GM23338 (cell line): ENCODE data around the gene AGAP1. TPM values are rescaled to one million over a fixed set of nuclear protein-coding genes. Genes with fewer than 3 reads are reported as not detected.

Source experiments
- ATAC-seq: fragments of 200-7000 bp; cut with Tn5 transposase; 3 replicates; pipeline ENCODE4 v1.9.1; 2020
- DNase-seq: peaks from one replicate; pipeline ENCODE4 v3.0.0-alpha.2; 2015; ENCODE audit warnings: low spot score
- H2AFZ ChIP-seq: fragments of 200-600 bp; sonication (generic); 2 replicates; pipeline ENCODE4 v1.8.0; 2016; ENCODE audit warnings: antibody characterized with exemption, mild to moderate bottlenecking, moderate library complexity
- H3F3A ChIP-seq: fragments of 200-600 bp; sonication (generic); replicated peaks from 2 replicates; pipeline ENCODE4 v1.8.0; 2017; ENCODE audit warnings: antibody characterized with exemption, mixed run types, low read depth
- H3K27ac ChIP-seq: fragments of 200-600 bp; sonication (generic); 2 replicates; pipeline ENCODE4 v1.6.1; 2016; ENCODE audit warnings: low read depth
- H3K27me3 ChIP-seq: fragments of 200-600 bp; sonication (generic); 2 replicates; pipeline ENCODE4 v1.8.0; 2016; ENCODE audit warnings: mild to moderate bottlenecking, mixed run types, moderate library complexity; ENCODE audit not compliant: insufficient read depth
- H3K36me3 ChIP-seq: fragments of 200-600 bp; sonication (generic); 2 replicates; pipeline ENCODE4 v1.8.0; 2016; ENCODE audit warnings: mild to moderate bottlenecking; ENCODE audit not compliant: insufficient read depth
- H3K4me1 ChIP-seq: fragments of 200-600 bp; sonication (generic); 2 replicates; pipeline ENCODE4 v1.8.0; 2016; ENCODE audit warnings: mild to moderate bottlenecking, moderate library complexity; ENCODE audit not compliant: insufficient read depth
- H3K4me2 ChIP-seq: fragments of 200-600 bp; sonication (generic); 2 replicates; pipeline ENCODE4 v1.7.1; 2017; ENCODE audit warnings: mixed run types
- H3K4me3 ChIP-seq: fragments of 200-600 bp; sonication (generic); 2 replicates; pipeline ENCODE4 v1.6.1; 2016; ENCODE audit warnings: mixed run types
- H3K79me2 ChIP-seq: fragments of 200-600 bp; sonication (generic); replicated peaks from 2 replicates; pipeline ENCODE4 v1.8.0; 2017; ENCODE audit warnings: mild to moderate bottlenecking; ENCODE audit not compliant: insufficient read depth
- H3K9me2 ChIP-seq: fragments of 200-600 bp; sonication (generic); 2 replicates; pipeline ENCODE4 v1.8.0; 2017; ENCODE audit not compliant: insufficient read depth
- H4K20me1 ChIP-seq: fragments of 200-600 bp; sonication (generic); replicated peaks from 2 replicates; pipeline ENCODE4 v1.8.0; 2017; ENCODE audit warnings: mild to moderate bottlenecking; ENCODE audit not compliant: insufficient read depth
- H3K27ac Mint-ChIP-seq: 2 replicates; pipeline ENCODE4 v1.8.0; 2020; ENCODE audit warnings: inconsistent platforms, mild to moderate bottlenecking, moderate library complexity, mixed read lengths
- H3K27me3 Mint-ChIP-seq: 3 replicates; pipeline ENCODE4 v1.8.0; 2022; ENCODE audit warnings: low read depth, mild to moderate bottlenecking, moderate library complexity, mixed read lengths, inconsistent platforms; ENCODE audit not compliant: insufficient read depth, poor library complexity
- H3K36me3 Mint-ChIP-seq: 3 replicates; pipeline ENCODE4 v1.8.0; 2021; ENCODE audit warnings: low read depth, mild to moderate bottlenecking, inconsistent platforms, moderate library complexity, mixed read lengths
- H3K4me1 Mint-ChIP-seq: 3 replicates; pipeline ENCODE4 v1.8.0; 2020; ENCODE audit warnings: mild to moderate bottlenecking, inconsistent platforms, mixed read lengths
- H3K4me3 Mint-ChIP-seq: 3 replicates; pipeline ENCODE4 v1.8.0; 2021; ENCODE audit warnings: moderate library complexity, mild to moderate bottlenecking, inconsistent platforms, mixed read lengths
- H3K9me3 Mint-ChIP-seq: 3 replicates; pipeline ENCODE4 v1.8.0; 2020; ENCODE audit warnings: moderate library complexity, mild to moderate bottlenecking, inconsistent platforms, mixed read lengths
- CREB1 ChIP-seq: fragments of 250-450 bp; sonication (Bioruptor Pico); IDR thresholded peaks from 2 replicates; pipeline ENCODE4 v1.5.0; 2020; ENCODE audit warnings: low read depth, mild to moderate bottlenecking, moderate library complexity
- CTCF ChIP-seq, 2 experiments: fragments of 200-600 bp in 1 of 2; sonication (generic) in 1 of 2; conservative IDR thresholded peaks; 2 replicates each; pipeline versions ENCODE4 v1.5.1 to v1.6.1; 2016 to 2017; ENCODE audit warnings: antibody characterized with exemption in 2 of 2, low read depth in 2 of 2, mild to moderate bottlenecking in 2 of 2, moderate library complexity in 1 of 2
- EZH2 ChIP-seq: fragments of 200-600 bp; sonication (generic); IDR thresholded peaks from one replicate; pipeline ENCODE4 v1.8.0; 2017; ENCODE audit warnings: antibody characterized with exemption, mild to moderate bottlenecking, low read depth; ENCODE audit not compliant: unreplicated experiment
- EZH2phosphoT487 ChIP-seq: fragments of 200-600 bp; sonication (generic); IDR thresholded peaks from one replicate; pipeline ENCODE4 v1.8.1; 2018; ENCODE audit warnings: antibody characterized with exemption; ENCODE audit not compliant: unreplicated experiment
- JUNB ChIP-seq: IDR thresholded peaks from one replicate; pipeline ENCODE4 v1.6.1; 2016; ENCODE audit warnings: antibody characterized with exemption; ENCODE audit not compliant: unreplicated experiment
- NANOG ChIP-seq: IDR thresholded peaks from 2 replicates; pipeline ENCODE4 v1.6.1; 2016; ENCODE audit warnings: antibody characterized with exemption, borderline replicate concordance
- POLR2AphosphoS5 ChIP-seq: IDR thresholded peaks from 2 replicates; pipeline ENCODE4 v1.6.1; 2016; ENCODE audit warnings: antibody characterized with exemption, low read depth
- STAT1 ChIP-seq: IDR thresholded peaks from one replicate; pipeline ENCODE4 v1.6.1; 2016; ENCODE audit warnings: antibody characterized with exemption; ENCODE audit not compliant: unreplicated experiment
- ZNF114 ChIP-seq: fragments of 250-450 bp; sonication (Bioruptor Pico); IDR thresholded peaks from 2 replicates; pipeline ENCODE4 v1.5.0; 2020; ENCODE audit warnings: mild to moderate bottlenecking, moderate library complexity
- ZNF331 ChIP-seq: fragments of 250-450 bp; sonication (Bioruptor Pico); IDR thresholded peaks from 2 replicates; pipeline ENCODE4 v1.5.0; 2020; ENCODE audit warnings: low read depth, mild to moderate bottlenecking, moderate library complexity
- polyA plus RNA-seq: library from polyadenylated mRNA; unstranded; fragments of >200 nt; fragmentation: Nextera tagmentation; extraction: Ambion mirVana; gene quantifications from 2 replicates; pipeline ENCODE4 v1.2.1, GENCODE V29; 2016
- total RNA-seq: library from RNA; depleted of rRNA; stranded (reverse); fragments of >200 nt; shearing (Covaris generic); gene quantifications from 2 replicates; pipeline ENCODE4 v1.2.3, GENCODE V29; 2014
- TF ChIP-seq, protein P1 (sequence below): IDR thresholded peaks from 2 replicates; pipeline ENCODE4 v1.6.1; 2016; ENCODE audit warnings: antibody characterized with exemption
- TF ChIP-seq, protein P2 (sequence below): IDR thresholded peaks from one replicate; pipeline ENCODE4 v1.6.1; 2018; ENCODE audit warnings: antibody characterized with exemption; ENCODE audit not compliant: unreplicated experiment
- TF ChIP-seq, protein P3 (sequence below): fragments of 250-450 bp; sonication (Bioruptor Pico); IDR thresholded peaks from 2 replicates; pipeline ENCODE4 v1.5.0; 2020; ENCODE audit warnings: mild to moderate bottlenecking, moderate library complexity

AGAP1 gene
- total and polyA plus RNA-seq, 2 experiments from 2014 or later, result 13.3 to 27.9 TPM

DNA sequence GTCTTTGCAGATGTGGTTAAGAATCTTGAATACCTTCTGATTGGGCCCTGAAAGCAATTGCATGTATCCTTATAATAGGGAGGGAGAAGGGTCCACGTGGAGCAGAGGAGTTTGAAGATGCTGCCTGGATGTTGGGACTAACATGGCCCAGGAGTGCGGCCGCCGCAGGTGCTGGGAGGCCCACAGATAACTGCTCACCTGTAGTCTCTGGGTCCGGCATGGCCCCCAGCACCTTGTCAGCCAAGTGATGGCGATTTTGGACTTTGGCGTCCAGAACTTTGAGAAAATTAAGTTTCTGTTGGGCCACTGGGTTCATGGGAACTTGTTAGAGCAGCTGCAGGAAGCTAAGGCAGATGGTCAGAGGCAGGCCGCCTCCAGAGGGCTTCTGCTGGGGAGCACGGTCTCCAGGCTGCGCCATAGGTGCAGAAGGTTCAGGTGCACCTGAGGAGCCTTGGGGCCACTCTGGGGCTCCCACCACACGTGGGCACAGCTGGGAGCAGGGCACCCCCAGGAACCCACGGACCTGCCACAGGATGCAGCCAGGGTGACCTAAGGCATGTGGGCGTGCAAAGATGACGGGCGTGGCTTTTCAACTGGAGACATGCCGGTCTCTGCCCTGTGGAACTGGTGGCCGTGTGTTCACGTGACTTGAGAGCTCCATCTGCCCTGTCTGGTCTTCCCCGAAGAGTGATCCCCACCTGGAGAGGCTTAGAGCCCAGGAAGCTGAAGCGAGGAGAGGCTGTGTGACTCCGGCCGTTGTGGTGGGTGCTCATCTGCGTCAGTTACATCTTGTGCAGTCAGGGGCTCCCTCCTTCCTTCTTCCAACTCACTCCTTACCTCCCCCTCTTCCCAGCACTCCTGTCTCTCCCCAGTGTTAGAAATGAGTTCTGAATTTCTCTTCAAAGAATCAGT lies 277.3 kb downstream of the AGAP1 start:
- no peak for ATAC-seq
- H3K4me1 ChIP-seq, result peaks cover 14% of the 10 kb centered on the region
- H3K4me2 ChIP-seq, result no peak overlapping the region
- H4K20me1 ChIP-seq, result no peaks in the 10 kb centered on the region; the same call in none of the 2 replicates
- no peaks in the 10 kb centered on the region for H3K9me2 ChIP-seq
- no peaks in the 10 kb centered on the region for H3K27me3 ChIP-seq
- Mint-ChIP-seq H3K27me3 (peaks cover 6% of the 10 kb centered on the region), H3K4me3 (no peak overlapping the region), H3K9me3 (no peaks in the 10 kb centered on the region), H3K27ac (no peak overlapping the region), H3K4me1 (peaks cover 25% of the 10 kb centered on the region), H3K36me3 (peaks cover 14% of the 10 kb centered on the region; the same call in 1 of the 3 replicates)
- TF ChIP-seq ZNF114 (CRISPR knock-in tag) (no peak), STAT1 (no peak), CREB1 (CRISPR knock-in tag) (no peak), CTCF (conservative IDR thresholded peaks at IDR 0.05; ENCODE audit: low read depth in 2 of 2) (no peak), JUNB (no peak), NANOG (no peak), ZNF331 (CRISPR knock-in tag) (no peak), EZH2phosphoT487 (no peak), POLR2AphosphoS5 (no peak), EZH2 (no peak)
- TF ChIP-seq, protein P1, sequence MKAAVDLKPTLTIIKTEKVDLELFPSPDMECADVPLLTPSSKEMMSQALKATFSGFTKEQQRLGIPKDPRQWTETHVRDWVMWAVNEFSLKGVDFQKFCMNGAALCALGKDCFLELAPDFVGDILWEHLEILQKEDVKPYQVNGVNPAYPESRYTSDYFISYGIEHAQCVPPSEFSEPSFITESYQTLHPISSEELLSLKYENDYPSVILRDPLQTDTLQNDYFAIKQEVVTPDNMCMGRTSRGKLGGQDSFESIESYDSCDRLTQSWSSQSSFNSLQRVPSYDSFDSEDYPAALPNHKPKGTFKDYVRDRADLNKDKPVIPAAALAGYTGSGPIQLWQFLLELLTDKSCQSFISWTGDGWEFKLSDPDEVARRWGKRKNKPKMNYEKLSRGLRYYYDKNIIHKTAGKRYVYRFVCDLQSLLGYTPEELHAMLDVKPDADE, result no peak
- TF ChIP-seq, protein P2, sequence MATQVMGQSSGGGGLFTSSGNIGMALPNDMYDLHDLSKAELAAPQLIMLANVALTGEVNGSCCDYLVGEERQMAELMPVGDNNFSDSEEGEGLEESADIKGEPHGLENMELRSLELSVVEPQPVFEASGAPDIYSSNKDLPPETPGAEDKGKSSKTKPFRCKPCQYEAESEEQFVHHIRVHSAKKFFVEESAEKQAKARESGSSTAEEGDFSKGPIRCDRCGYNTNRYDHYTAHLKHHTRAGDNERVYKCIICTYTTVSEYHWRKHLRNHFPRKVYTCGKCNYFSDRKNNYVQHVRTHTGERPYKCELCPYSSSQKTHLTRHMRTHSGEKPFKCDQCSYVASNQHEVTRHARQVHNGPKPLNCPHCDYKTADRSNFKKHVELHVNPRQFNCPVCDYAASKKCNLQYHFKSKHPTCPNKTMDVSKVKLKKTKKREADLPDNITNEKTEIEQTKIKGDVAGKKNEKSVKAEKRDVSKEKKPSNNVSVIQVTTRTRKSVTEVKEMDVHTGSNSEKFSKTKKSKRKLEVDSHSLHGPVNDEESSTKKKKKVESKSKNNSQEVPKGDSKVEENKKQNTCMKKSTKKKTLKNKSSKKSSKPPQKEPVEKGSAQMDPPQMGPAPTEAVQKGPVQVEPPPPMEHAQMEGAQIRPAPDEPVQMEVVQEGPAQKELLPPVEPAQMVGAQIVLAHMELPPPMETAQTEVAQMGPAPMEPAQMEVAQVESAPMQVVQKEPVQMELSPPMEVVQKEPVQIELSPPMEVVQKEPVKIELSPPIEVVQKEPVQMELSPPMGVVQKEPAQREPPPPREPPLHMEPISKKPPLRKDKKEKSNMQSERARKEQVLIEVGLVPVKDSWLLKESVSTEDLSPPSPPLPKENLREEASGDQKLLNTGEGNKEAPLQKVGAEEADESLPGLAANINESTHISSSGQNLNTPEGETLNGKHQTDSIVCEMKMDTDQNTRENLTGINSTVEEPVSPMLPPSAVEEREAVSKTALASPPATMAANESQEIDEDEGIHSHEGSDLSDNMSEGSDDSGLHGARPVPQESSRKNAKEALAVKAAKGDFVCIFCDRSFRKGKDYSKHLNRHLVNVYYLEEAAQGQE, result no peak
- TF ChIP-seq, protein P3, sequence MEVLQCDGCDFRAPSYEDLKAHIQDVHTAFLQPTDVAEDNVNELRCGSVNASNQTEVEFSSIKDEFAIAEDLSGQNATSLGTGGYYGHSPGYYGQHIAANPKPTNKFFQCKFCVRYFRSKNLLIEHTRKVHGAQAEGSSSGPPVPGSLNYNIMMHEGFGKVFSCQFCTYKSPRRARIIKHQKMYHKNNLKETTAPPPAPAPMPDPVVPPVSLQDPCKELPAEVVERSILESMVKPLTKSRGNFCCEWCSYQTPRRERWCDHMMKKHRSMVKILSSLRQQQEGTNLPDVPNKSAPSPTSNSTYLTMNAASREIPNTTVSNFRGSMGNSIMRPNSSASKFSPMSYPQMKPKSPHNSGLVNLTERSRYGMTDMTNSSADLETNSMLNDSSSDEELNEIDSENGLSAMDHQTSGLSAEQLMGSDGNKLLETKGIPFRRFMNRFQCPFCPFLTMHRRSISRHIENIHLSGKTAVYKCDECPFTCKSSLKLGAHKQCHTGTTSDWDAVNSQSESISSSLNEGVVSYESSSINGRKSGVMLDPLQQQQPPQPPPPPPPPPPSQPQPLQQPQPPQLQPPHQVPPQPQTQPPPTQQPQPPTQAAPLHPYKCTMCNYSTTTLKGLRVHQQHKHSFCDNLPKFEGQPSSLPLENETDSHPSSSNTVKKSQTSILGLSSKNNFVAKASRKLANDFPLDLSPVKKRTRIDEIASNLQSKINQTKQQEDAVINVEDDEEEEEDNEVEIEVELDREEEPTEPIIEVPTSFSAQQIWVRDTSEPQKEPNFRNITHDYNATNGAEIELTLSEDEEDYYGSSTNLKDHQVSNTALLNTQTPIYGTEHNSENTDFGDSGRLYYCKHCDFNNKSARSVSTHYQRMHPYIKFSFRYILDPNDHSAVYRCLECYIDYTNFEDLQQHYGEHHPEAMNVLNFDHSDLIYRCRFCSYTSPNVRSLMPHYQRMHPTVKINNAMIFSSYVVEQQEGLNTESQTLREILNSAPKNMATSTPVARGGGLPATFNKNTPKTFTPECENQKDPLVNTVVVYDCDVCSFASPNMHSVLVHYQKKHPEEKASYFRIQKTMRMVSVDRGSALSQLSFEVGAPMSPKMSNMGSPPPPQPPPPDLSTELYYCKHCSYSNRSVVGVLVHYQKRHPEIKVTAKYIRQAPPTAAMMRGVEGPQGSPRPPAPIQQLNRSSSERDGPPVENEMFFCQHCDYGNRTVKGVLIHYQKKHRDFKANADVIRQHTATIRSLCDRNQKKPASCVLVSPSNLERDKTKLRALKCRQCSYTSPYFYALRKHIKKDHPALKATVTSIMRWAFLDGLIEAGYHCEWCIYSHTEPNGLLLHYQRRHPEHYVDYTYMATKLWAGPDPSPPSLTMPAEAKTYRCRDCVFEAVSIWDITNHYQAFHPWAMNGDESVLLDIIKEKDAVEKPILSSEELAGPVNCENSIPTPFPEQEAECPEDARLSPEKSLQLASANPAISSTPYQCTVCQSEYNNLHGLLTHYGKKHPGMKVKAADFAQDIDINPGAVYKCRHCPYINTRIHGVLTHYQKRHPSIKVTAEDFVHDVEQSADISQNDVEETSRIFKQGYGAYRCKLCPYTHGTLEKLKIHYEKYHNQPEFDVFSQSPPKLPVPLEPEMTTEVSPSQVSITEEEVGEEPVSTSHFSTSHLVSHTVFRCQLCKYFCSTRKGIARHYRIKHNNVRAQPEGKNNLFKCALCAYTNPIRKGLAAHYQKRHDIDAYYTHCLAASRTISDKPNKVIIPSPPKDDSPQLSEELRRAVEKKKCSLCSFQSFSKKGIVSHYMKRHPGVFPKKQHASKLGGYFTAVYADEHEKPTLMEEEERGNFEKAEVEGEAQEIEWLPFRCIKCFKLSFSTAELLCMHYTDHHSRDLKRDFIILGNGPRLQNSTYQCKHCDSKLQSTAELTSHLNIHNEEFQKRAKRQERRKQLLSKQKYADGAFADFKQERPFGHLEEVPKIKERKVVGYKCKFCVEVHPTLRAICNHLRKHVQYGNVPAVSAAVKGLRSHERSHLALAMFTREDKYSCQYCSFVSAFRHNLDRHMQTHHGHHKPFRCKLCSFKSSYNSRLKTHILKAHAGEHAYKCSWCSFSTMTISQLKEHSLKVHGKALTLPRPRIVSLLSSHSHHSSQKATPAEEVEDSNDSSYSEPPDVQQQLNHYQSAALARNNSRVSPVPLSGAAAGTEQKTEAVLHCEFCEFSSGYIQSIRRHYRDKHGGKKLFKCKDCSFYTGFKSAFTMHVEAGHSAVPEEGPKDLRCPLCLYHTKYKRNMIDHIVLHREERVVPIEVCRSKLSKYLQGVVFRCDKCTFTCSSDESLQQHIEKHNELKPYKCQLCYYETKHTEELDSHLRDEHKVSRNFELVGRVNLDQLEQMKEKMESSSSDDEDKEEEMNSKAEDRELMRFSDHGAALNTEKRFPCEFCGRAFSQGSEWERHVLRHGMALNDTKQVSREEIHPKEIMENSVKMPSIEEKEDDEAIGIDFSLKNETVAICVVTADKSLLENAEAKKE (CRISPR knock-in tag), result no peak
- H2AFZ ChIP-seq, result no peak overlapping the region
- no peak overlapping the region for H3K27ac ChIP-seq
- H3F3A ChIP-seq, result no peaks in the 10 kb centered on the region; the same call in 1 of the 2 replicates
- H3K79me2 ChIP-seq, result peaks cover 7% of the 10 kb centered on the region; the same call in 1 of the 2 replicates
- H3K4me3 ChIP-seq, result no peak overlapping the region
- no peak for DNase-seq
- no peaks in the 10 kb centered on the region for H3K36me3 ChIP-seq
